DOHH2 (cell line): ENCODE measurements around the gene MB.

ENCODE experiments used
- H3F3A ChIP-seq: fragments of 200-600 bp; sonication (generic), shearing (Covaris generic); 2 replicates; pipeline ENCODE4 v1.6.0; 2016; ENCODE audit warnings: antibody characterized with exemption, mild to moderate bottlenecking; ENCODE audit not compliant: control insufficient read depth, insufficient read depth
- H3K27ac ChIP-seq: fragments of 200-600 bp; sonication (generic); 2 replicates; pipeline ENCODE4 v1.5.1; 2014; ENCODE audit warnings: low read depth, mild to moderate bottlenecking, low read length, moderate library complexity
- H3K27me3 ChIP-seq: fragments of 200-600 bp; sonication (generic); 2 replicates; pipeline ENCODE4 v1.6.1; 2014; ENCODE audit warnings: mild to moderate bottlenecking, low read length, mixed read lengths; ENCODE audit not compliant: control insufficient read depth
- H3K36me3 ChIP-seq: fragments of 200-600 bp; sonication (generic); 2 replicates; pipeline ENCODE4 v1.6.1; 2014; ENCODE audit warnings: mild to moderate bottlenecking, low read length, moderate library complexity, mixed read lengths; ENCODE audit not compliant: control insufficient read depth
- H3K4me1 ChIP-seq: fragments of 200-600 bp; sonication (generic); 2 replicates; pipeline ENCODE4 v1.6.1; 2014; ENCODE audit warnings: mild to moderate bottlenecking, low read length, mixed read lengths; ENCODE audit not compliant: control insufficient read depth
- H3K4me2 ChIP-seq: fragments of 200-600 bp; sonication (generic); 2 replicates; pipeline ENCODE4 v1.6.0; 2014; ENCODE audit warnings: mild to moderate bottlenecking, low read length, moderate library complexity
- H3K4me3 ChIP-seq: fragments of 200-600 bp; sonication (generic); 2 replicates; pipeline ENCODE4 v1.5.1; 2014; ENCODE audit warnings: mild to moderate bottlenecking, low read length, mixed read lengths
- H3K79me2 ChIP-seq: fragments of 200-600 bp; sonication (generic); 2 replicates; pipeline ENCODE4 v1.6.1; 2014; ENCODE audit warnings: mild to moderate bottlenecking, low read length, mixed read lengths; ENCODE audit not compliant: control insufficient read depth
- H3K9me2 ChIP-seq: fragments of 200-600 bp; sonication (generic); replicated peaks from 2 replicates; pipeline ENCODE4 v1.6.1; 2014; ENCODE audit warnings: mild to moderate bottlenecking, low read length, mixed read lengths; ENCODE audit not compliant: control insufficient read depth
- H3K9me3 ChIP-seq: fragments of 200-600 bp; sonication (generic); 2 replicates; pipeline ENCODE4 v1.6.1; 2014; ENCODE audit warnings: antibody characterized with exemption, low read length, mixed read lengths; ENCODE audit not compliant: control insufficient read depth, insufficient read depth
- H4K20me1 ChIP-seq: fragments of 200-600 bp; sonication (generic); 2 replicates; pipeline ENCODE4 v1.6.0; 2014; ENCODE audit warnings: low read depth, mild to moderate bottlenecking, antibody characterized with exemption, low read length, moderate library complexity; ENCODE audit not compliant: control insufficient read depth, insufficient read depth
- EZH2phosphoT487 ChIP-seq: fragments of 200-600 bp; sonication (generic); IDR thresholded peaks from 2 replicates; pipeline ENCODE4 v1.6.1; 2017; ENCODE audit warnings: borderline replicate concordance, mild to moderate bottlenecking, antibody characterized with exemption, low read length, moderate library complexity, mixed read lengths
- TF ChIP-seq, protein P1 (sequence below): fragments of 200-600 bp; sonication (generic); IDR thresholded peaks from one replicate; pipeline ENCODE4 v1.5.1; 2014; ENCODE audit warnings: antibody characterized with exemption, mild to moderate bottlenecking, low read depth, low read length; ENCODE audit not compliant: poor library complexity, severe bottlenecking

The MB gene

DNA sequence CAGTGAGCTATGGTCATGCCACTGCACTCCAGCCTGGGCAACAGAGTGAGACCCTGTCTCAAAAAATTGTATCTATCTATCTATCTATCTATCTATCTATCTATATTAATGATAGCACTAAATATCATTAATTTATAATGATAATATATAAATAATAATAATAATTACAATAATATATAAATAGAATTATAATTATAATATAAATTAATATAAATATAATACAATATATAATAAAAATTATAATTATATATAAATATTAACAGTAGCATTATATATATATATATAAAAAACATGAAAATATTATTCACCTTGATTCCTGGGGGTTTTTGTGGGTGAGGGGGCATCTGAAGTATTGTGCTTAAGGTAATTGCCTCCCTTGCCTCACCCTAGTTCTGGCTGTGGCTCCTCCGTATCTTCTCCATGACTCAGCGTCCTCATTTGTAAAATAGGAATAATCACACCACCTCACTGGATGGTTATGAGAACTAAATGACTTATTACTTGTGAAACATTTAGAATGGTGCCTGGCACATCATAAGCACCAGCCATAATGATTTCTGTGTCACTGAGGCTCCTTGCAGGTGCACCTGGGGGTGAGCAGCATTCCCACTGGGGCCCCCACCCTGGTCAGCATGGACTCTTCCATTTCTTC lies 57.6 kb downstream of the MB start:
- Histone ChIP-seq H3K9me3 (peaks cover 3% of the 10 kb centered on the region; the same call in 1 of the 2 replicates), H3K4me1 (no peaks in the 10 kb centered on the region), H3K36me3 (no peaks in the 10 kb centered on the region), H3K9me2 (no peaks in the 10 kb centered on the region), H3K4me2 (no peak overlapping the region), H3K4me3 (no peak overlapping the region), H3K27ac (no peak overlapping the region), H3F3A (no peaks in the 10 kb centered on the region), H3K79me2 (no peaks in the 10 kb centered on the region), H3K27me3 (peaks cover 28% of the 10 kb centered on the region), H4K20me1 (no peaks in the 10 kb centered on the region)
- TF ChIP-seq, protein P1, sequence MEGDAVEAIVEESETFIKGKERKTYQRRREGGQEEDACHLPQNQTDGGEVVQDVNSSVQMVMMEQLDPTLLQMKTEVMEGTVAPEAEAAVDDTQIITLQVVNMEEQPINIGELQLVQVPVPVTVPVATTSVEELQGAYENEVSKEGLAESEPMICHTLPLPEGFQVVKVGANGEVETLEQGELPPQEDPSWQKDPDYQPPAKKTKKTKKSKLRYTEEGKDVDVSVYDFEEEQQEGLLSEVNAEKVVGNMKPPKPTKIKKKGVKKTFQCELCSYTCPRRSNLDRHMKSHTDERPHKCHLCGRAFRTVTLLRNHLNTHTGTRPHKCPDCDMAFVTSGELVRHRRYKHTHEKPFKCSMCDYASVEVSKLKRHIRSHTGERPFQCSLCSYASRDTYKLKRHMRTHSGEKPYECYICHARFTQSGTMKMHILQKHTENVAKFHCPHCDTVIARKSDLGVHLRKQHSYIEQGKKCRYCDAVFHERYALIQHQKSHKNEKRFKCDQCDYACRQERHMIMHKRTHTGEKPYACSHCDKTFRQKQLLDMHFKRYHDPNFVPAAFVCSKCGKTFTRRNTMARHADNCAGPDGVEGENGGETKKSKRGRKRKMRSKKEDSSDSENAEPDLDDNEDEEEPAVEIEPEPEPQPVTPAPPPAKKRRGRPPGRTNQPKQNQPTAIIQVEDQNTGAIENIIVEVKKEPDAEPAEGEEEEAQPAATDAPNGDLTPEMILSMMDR, result no peak
- TF ChIP-seq EZH2phosphoT487, result no peak

GRCh38 chr22:35558719-35559118 lies 58.4 kb downstream of the MB start:
- H3K4me2 ChIP-seq, result no peak overlapping the region
- H4K20me1 ChIP-seq, result no peaks in the 10 kb centered on the region
- H3K36me3 ChIP-seq, result no peaks in the 10 kb centered on the region
- no peak overlapping the region for H3K4me3 ChIP-seq
- no peaks in the 10 kb centered on the region for H3F3A ChIP-seq
- peaks cover 3% of the 10 kb centered on the region; the same call in 1 of the 2 replicates for H3K9me3 ChIP-seq
- no peak overlapping the region for H3K27ac ChIP-seq
- no peaks in the 10 kb centered on the region for H3K4me1 ChIP-seq
- no peaks in the 10 kb centered on the region for H3K9me2 ChIP-seq
- H3K79me2 ChIP-seq, result no peaks in the 10 kb centered on the region
- no peak for TF ChIP-seq EZH2phosphoT487
- TF ChIP-seq, protein P1, result no peak
- peaks cover 28% of the 10 kb centered on the region for H3K27me3 ChIP-seq

DNA sequence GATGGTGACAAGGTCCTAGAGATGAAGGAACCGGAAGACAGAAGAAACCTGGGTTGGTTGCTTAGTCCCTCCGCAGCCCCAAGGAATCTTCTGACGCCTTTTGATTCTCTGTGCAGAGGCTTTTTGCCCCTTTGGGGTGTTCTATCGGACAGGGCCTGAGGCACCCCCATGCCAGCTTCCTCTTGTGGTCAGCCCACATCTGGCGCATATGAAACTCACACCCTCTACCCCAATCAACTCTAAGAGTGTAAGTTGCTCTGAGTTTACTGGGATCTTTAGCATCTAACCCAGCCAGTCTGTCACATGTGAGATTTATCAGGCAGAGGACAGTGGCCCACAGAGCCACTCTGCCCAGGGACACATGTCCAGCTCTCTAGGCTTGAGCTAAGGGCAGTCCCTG lies 59.1 kb downstream of the MB start:
- Histone ChIP-seq H3K27me3 (peaks cover 28% of the 10 kb centered on the region), H3K27ac (no peak overlapping the region), H3K9me3 (peaks cover 3% of the 10 kb centered on the region; the same call in 1 of the 2 replicates), H4K20me1 (no peaks in the 10 kb centered on the region), H3K9me2 (no peaks in the 10 kb centered on the region), H3K4me1 (peaks cover under 1% of the 10 kb centered on the region; the same call in 1 of the 2 replicates), H3F3A (no peaks in the 10 kb centered on the region), H3K4me3 (no peak overlapping the region), H3K36me3 (no peaks in the 10 kb centered on the region), H3K4me2 (no peak overlapping the region), H3K79me2 (no peaks in the 10 kb centered on the region)
- TF ChIP-seq, protein P1, result no peak
- TF ChIP-seq EZH2phosphoT487, result no peak
